DOHH2 (cell line): Measurements from ENCODE around the gene DDN.

Source experiments
- H3F3A ChIP-seq: fragments of 200-600 bp; sonication (generic), shearing (Covaris generic); 2 replicates; pipeline ENCODE4 v1.6.0; 2016; ENCODE audit warnings: antibody characterized with exemption, mild to moderate bottlenecking; ENCODE audit not compliant: control insufficient read depth, insufficient read depth
- H3K27ac ChIP-seq: fragments of 200-600 bp; sonication (generic); 2 replicates; pipeline ENCODE4 v1.5.1; 2014; ENCODE audit warnings: low read depth, mild to moderate bottlenecking, low read length, moderate library complexity
- H3K27me3 ChIP-seq: fragments of 200-600 bp; sonication (generic); 2 replicates; pipeline ENCODE4 v1.6.1; 2014; ENCODE audit warnings: mild to moderate bottlenecking, low read length, mixed read lengths; ENCODE audit not compliant: control insufficient read depth
- H3K36me3 ChIP-seq: fragments of 200-600 bp; sonication (generic); 2 replicates; pipeline ENCODE4 v1.6.1; 2014; ENCODE audit warnings: mild to moderate bottlenecking, low read length, moderate library complexity, mixed read lengths; ENCODE audit not compliant: control insufficient read depth
- H3K4me1 ChIP-seq: fragments of 200-600 bp; sonication (generic); 2 replicates; pipeline ENCODE4 v1.6.1; 2014; ENCODE audit warnings: mild to moderate bottlenecking, low read length, mixed read lengths; ENCODE audit not compliant: control insufficient read depth
- H3K4me2 ChIP-seq: fragments of 200-600 bp; sonication (generic); 2 replicates; pipeline ENCODE4 v1.6.0; 2014; ENCODE audit warnings: mild to moderate bottlenecking, low read length, moderate library complexity
- H3K4me3 ChIP-seq: fragments of 200-600 bp; sonication (generic); 2 replicates; pipeline ENCODE4 v1.5.1; 2014; ENCODE audit warnings: mild to moderate bottlenecking, low read length, mixed read lengths
- H3K79me2 ChIP-seq: fragments of 200-600 bp; sonication (generic); 2 replicates; pipeline ENCODE4 v1.6.1; 2014; ENCODE audit warnings: mild to moderate bottlenecking, low read length, mixed read lengths; ENCODE audit not compliant: control insufficient read depth
- H3K9me2 ChIP-seq: fragments of 200-600 bp; sonication (generic); replicated peaks from 2 replicates; pipeline ENCODE4 v1.6.1; 2014; ENCODE audit warnings: mild to moderate bottlenecking, low read length, mixed read lengths; ENCODE audit not compliant: control insufficient read depth
- H3K9me3 ChIP-seq: fragments of 200-600 bp; sonication (generic); 2 replicates; pipeline ENCODE4 v1.6.1; 2014; ENCODE audit warnings: antibody characterized with exemption, low read length, mixed read lengths; ENCODE audit not compliant: control insufficient read depth, insufficient read depth
- H4K20me1 ChIP-seq: fragments of 200-600 bp; sonication (generic); 2 replicates; pipeline ENCODE4 v1.6.0; 2014; ENCODE audit warnings: low read depth, mild to moderate bottlenecking, antibody characterized with exemption, low read length, moderate library complexity; ENCODE audit not compliant: control insufficient read depth, insufficient read depth
- CTCF ChIP-seq: fragments of 200-600 bp; sonication (generic); IDR thresholded peaks from one replicate; pipeline ENCODE4 v1.5.1; 2014; ENCODE audit warnings: antibody characterized with exemption, mild to moderate bottlenecking, low read depth, low read length; ENCODE audit not compliant: poor library complexity, severe bottlenecking
- EZH2phosphoT487 ChIP-seq: fragments of 200-600 bp; sonication (generic); IDR thresholded peaks from 2 replicates; pipeline ENCODE4 v1.6.1; 2017; ENCODE audit warnings: borderline replicate concordance, mild to moderate bottlenecking, antibody characterized with exemption, low read length, moderate library complexity, mixed read lengths

The DDN gene

GRCh38 chr12:48978741-48979601 lies 20.2 kb downstream of the DDN start:
- H3K36me3 ChIP-seq: no peaks in the 10 kb centered on the region
- H3K79me2 ChIP-seq: no peaks in the 10 kb centered on the region
- H3K9me3 ChIP-seq: no peaks in the 10 kb centered on the region
- H3K9me2 ChIP-seq: no peaks in the 10 kb centered on the region
- no peaks in the 10 kb centered on the region for H4K20me1 ChIP-seq
- H3F3A ChIP-seq: no peaks in the 10 kb centered on the region
- no peak overlapping the region for H3K27ac ChIP-seq
- peak overlapping the region; percentile 58 for H3K4me3 ChIP-seq
- TF ChIP-seq CTCF (no peak), EZH2phosphoT487 (peak; percentile 70; the same call in 1 of the 2 replicates)
- H3K4me2 ChIP-seq: peak overlapping the region; percentile 65
- H3K4me1 ChIP-seq: peaks cover 41% of the 10 kb centered on the region
- peaks cover 76% of the 10 kb centered on the region for H3K27me3 ChIP-seq

- Histone ChIP-seq H3K9me3 (no peaks in the 10 kb centered on the region), H3K4me1 (peaks cover 41% of the 10 kb centered on the region), H3K4me2 (peak within 1 kb of the TSS; percentile 65), H3K27ac (no peak within 1 kb of the TSS), H3K4me3 (peak within 1 kb of the TSS; percentile 58), H4K20me1 (no peaks in the 10 kb centered on the region), H3F3A (no peaks in the 10 kb centered on the region), H3K79me2 (no peaks in the 10 kb centered on the region), H3K9me2 (no peaks in the 10 kb centered on the region), H3K27me3 (peaks cover 76% of the 10 kb centered on the region), H3K36me3 (no peaks in the 10 kb centered on the region)
- TF ChIP-seq CTCF (peak; percentile 48), EZH2phosphoT487 (0 out of 2 replicates have a peak, but pooled peaks have one; percentile 56)
These were observed 20.9 kb downstream of the DDN start, which contains the start of gene WNT1 for GRCh38 chr12:48978291-48978740. WNT1 (plus strand) TSS chr12:48978322; CDS start chr12:48978651, 329 bp downstream.

- H3K9me2 ChIP-seq: no peaks in the 10 kb centered on the region
- no peak overlapping the region for H3K27ac ChIP-seq
- peak overlapping the region; percentile 65 for H3K4me2 ChIP-seq
- no peaks in the 10 kb centered on the region for H3K79me2 ChIP-seq
- H3K36me3 ChIP-seq: no peaks in the 10 kb centered on the region
- H3K9me3 ChIP-seq: no peaks in the 10 kb centered on the region
- no peaks in the 10 kb centered on the region for H3F3A ChIP-seq
- TF ChIP-seq EZH2phosphoT487: 0 out of 2 replicates have a peak, but pooled peaks have one; percentile 25
- peak; percentile 82 for TF ChIP-seq CTCF
- H4K20me1 ChIP-seq: no peaks in the 10 kb centered on the region
- H3K4me1 ChIP-seq: peaks cover 41% of the 10 kb centered on the region
- no peak overlapping the region for H3K4me3 ChIP-seq
- H3K27me3 ChIP-seq: peaks cover 79% of the 10 kb centered on the region
These were observed 21.6 kb downstream of the DDN start for GRCh38 chr12:48977290-48978281.
